GM19043 (cell line): ENCODE data around the gene YPEL3.

Experiments used
- ATAC-seq: cut with Tn5 transposase; IDR thresholded peaks from one replicate; pipeline ENCODE4 v1.9.1; 2021; ENCODE audit warnings: low read depth; ENCODE audit not compliant: unreplicated experiment

Gene YPEL3

DNA sequence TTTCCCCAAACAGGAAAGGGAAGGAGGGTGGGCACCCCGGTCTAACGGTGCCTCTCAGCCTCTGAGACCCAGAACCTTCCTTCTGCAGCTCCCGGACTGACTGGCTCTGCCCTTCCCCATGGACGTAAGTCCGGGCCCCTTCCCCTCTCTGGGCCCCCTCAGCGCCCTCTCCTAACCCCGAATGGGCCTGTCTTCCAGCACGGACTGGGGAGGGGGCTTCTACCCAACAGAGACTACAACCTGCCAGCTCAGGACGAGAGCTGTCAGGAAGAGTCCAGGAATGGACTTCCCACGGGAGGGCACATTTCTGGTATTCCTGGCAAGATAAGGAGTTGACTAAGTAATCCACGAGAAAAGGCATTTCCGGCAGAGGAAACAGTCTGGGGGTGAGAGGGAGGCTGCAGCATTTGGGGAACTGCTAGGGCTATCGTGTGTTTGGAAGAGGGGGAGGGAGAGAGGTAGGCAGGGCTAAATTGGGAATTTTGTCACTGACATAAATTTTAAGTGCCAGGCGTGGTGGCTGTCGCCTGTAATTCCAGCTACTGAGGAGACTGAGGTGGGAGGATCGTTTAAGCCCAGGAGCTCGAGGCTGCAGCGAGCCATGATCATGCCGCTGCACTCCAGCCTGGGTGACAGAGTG, 42.5 kb downstream of the YPEL3 start:
- ATAC-seq = no peak

GRCh38 chr16:30052671-30053372, 43.2 kb downstream of the YPEL3 start:
- no peak for ATAC-seq

DNA sequence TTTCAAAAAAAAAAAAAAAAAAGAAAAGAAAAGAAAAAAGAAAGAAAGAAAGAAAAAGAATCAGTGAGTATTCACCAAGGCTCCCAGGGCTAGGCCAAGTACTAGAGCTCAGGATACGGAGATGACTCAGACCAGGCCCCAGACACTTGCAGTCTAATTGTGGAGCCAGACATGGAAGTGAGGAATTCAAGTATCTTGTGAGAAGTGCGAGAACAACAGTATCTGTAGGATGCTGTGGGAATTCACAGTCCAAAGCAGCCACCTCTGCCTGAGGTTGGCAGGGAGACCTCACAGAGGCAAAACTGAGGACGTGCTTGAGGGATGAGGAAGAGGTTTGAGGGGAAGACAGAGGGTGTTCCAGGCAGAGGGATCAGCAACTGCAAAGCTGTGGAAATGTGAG, 44.5 kb downstream of the YPEL3 start:
- ATAC-seq = no peak

- ATAC-seq = no peak
Observed at GRCh38 chr16:30049871-30050270, 46.1 kb downstream of the YPEL3 start.

DNA sequence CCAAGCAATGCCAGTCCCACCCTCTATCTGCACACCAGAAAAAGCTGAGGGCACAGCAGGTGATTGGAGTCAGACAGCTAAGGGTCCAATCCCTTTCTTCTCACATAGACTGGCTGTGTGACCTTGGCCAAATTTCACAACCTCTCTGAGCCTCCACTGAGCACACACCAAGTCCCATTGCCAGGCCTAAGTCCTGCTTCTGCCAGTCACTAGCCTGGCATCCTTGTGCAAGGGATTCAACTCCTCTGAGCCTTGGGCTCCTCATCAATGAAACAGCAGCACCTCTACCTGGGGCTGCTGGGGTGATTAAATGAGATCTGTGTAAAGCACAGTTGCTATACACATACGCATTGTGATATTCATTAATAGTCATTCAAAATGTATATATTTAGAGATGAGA, 49.4 kb downstream of the YPEL3 start:
- ATAC-seq = no peak

DNA sequence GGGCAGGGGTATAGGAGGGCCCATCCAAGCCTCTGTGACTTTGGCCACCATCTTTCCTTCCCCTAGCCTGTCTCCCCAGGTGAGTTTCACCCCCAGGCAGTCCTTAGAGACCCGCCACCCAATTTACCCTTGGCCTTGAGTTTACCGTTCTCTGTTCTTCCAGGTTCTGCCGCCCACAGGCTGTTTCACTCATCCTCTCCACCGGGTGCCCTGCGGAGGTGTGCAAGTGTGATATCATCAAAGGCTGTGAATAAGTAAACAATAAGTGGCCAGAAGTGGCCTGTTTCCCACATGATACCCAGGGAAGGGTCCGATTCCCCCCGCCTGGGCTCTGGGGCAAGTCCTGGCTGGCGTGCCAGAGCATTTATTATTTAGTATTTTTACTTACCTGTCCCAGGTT, 49.8 kb downstream of the YPEL3 start:
- no peak for ATAC-seq
